A673 (cell line): Measurements from ENCODE around the gene KCND3.

Experiments
- CTCF ChIP-seq: fragments of 300-800, 200-600 bp; sonication (generic); conservative IDR thresholded peaks from 2 replicates; pipeline ENCODE4 v1.5.1; 2017; ENCODE audit warnings: low read depth, mild to moderate bottlenecking, antibody characterized with exemption, low read length, moderate library complexity, mixed read lengths
- EZH2 ChIP-seq: fragments of 200-600 bp; sonication (generic); IDR thresholded peaks from 2 replicates; pipeline ENCODE4 v1.6.1; 2017; ENCODE audit warnings: borderline replicate concordance, low read depth, mild to moderate bottlenecking, mixed read lengths, antibody characterized with exemption, low read length; ENCODE audit not compliant: poor library complexity, severe bottlenecking

DNA sequence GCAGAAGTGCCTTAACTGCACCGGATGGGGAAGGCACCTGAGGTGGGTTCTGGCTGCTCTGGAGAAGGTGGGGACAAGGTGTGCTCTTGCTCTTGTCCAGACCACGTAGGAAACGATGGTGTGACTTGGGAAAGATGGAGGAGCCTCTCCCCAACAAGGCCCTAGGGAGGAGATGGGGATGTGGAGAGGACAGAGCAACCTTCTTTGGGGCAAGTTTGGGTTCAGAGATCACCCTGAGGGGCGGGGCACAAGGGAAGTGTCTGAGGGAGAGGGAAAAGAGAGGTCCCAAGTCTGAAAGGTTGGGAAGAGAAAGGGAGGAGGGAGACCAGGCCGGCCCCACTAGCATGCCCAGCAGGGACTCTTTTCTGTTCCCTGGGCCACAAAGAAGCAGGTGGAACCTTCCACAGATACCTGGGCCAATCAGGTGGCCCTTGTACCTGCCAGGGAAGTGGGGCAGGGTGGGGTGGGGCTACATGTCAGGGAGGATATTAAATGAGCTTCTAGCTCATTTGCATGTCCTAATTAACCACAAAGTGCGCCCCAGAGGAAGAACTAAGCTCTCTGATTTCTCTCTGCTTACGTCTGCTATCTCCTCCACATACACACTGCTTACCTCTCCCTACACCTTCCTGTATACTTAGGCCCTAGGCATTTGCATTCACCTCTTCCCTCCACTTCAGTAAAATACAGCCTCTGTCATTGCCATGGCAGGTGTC, 266.2 kb downstream of the KCND3 start:
- TF ChIP-seq CTCF (no peak), EZH2 (no peak)
